Stimulated activated CD4-positive, alpha-beta T cell treated with anti-CD3 and anti-CD28 coated beads, Interleukin-12 subunit alpha, Interleukin-12 subunit beta, amount 100 ng/mL, for 4 hours (primary cell): ENCODE results near the gene IDS.
"Not testable (repeated sequence)": the region's sequence is repeated elsewhere in the genome, so short reads cannot be mapped to it uniquely, and the experiment has no call there.

Experiments
- DNase-seq: peaks from one replicate; pipeline ENCODE4 v3.0.0-alpha.2; 2020

Gene IDS

GRCh38 chrX:149504915-149505651 lies at the start of gene IDS:
IDS (minus strand) TSS chrX:149505306; CDS start chrX:149505137, 169 bp downstream.
- peak; percentile 73 for DNase-seq

GRCh38 chrX:149551939-149552248 lies 46.8 kb upstream of the IDS start:
- not testable (repeated sequence) for DNase-seq

GRCh38 chrX:149551245-149551938 lies 46.3 kb upstream of the IDS start:
- not testable (repeated sequence) for DNase-seq

GRCh38 chrX:149550454-149550853 lies 45.3 kb upstream of the IDS start:
- not testable (repeated sequence) for DNase-seq

- not testable (repeated sequence) for DNase-seq
These were observed 44.6 kb upstream of the IDS start, which contains the start of gene HSFX3 for GRCh38 chrX:149549701-149550100. HSFX3 (minus strand) TSS chrX:149549924; CDS start chrX:149549852, 72 bp downstream.

- DNase-seq = not testable (repeated sequence)
These were observed 42.7 kb upstream of the IDS start for GRCh38 chrX:149547782-149548181.

GRCh38 chrX:149546962-149547361 lies 41.9 kb upstream of the IDS start:
- DNase-seq = not testable (repeated sequence)

GRCh38 chrX:149545545-149546543 lies 40.7 kb upstream of the IDS start:
- not testable (repeated sequence) for DNase-seq

GRCh38 chrX:149541521-149542047 lies 36.5 kb upstream of the IDS start:
- no peak for DNase-seq

- peak; percentile 77 for DNase-seq
These were observed 35.8 kb upstream of the IDS start, which contains the start of gene EOLA1 for GRCh38 chrX:149540621-149541520. EOLA1 (plus strand) TSS chrX:149541012; CDS start chrX:149545631, 4,619 bp downstream.

GRCh38 chrX:149540131-149540620 lies 35.1 kb upstream of the IDS start:
- peak; percentile 86 for DNase-seq

GRCh38 chrX:149539283-149540130 lies 34.4 kb upstream of the IDS start:
- peak; percentile 71 for DNase-seq

- DNase-seq = not testable (repeated sequence)
These were observed 32.4 kb upstream of the IDS start for GRCh38 chrX:149537474-149537873.

- not testable (repeated sequence) for DNase-seq
These were observed 30.0 kb upstream of the IDS start for GRCh38 chrX:149534926-149535602.

GRCh38 chrX:149533999-149534398 lies 28.9 kb upstream of the IDS start:
- DNase-seq = not testable (repeated sequence)

GRCh38 chrX:149532868-149533267 lies 27.8 kb upstream of the IDS start:
- not testable (repeated sequence) for DNase-seq

GRCh38 chrX:149531599-149531998 lies 26.5 kb upstream of the IDS start:
- no peak for DNase-seq

- no peak for DNase-seq
These were observed 23.3 kb upstream of the IDS start for GRCh38 chrX:149528381-149528780.

- no peak for DNase-seq
These were observed 22.6 kb upstream of the IDS start for GRCh38 chrX:149527705-149528104.
